Measurements from ENCODE around the gene TSPAN12.

Gene TSPAN12

DNA sequence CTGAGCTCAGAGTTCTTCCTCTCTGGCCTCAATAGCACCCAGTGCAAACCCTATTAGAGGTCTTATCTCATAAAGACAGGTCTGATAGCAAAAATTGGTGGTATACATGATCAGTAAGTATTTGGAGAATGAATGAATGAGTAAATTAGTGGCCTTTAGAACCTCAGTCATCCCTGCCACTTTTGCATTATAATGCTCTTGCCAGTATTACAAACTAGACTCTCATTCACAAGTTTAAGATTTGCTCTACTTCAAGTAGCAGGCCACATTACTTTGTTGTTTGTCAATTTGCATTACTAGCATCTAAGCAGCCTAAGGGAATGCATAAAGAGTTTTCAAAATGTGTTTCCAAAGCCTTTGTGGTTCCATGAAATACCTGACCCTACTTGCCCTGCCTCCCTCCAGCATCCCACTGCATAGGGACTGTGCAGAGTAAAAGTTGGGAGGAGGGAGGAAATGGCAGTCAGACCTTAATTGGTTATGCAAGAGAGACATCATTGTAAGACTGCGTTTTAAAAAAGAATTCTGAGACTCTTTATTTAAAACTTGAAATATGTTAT is 21.3 kb downstream of the TSPAN12 start:
- Mint-ChIP-seq H3K27me3 (peaks cover 21% of the 10 kb centered on the region), H3K4me3 (no peak overlapping the region), H3K4me1 (no peaks in the 10 kb centered on the region), H3K36me3 (ENCODE audit: insufficient read depth) (no peaks in the 10 kb centered on the region), H3K27ac (ENCODE audit: low read depth) (no peak overlapping the region), H3K9me3 (no peaks in the 10 kb centered on the region)
- no peak for DNase-seq (ENCODE audit: low spot score in 2 of 2)
- no peak for ATAC-seq (replicated peaks; ENCODE audit: extremely low read depth, poor library complexity, severe bottlenecking)

DNA sequence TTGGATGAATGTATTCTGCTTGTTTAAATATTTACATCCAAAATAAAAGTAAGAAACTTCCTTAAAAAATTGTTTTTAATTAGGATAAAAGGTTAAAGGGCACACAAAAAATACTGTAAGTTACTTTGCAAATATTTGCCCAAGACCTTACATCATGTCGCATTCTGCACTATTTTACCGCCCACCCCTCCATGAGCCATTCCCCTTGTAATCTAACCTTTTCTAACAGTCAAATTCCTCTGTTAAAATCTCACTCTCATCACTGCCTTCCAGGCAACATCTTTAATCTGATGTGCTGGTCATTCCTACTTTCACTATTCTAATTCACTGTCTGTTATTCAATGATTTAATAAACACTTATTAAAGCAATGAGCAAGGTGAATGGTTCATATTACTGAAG is 23.2 kb downstream of the TSPAN12 start:
- ATAC-seq (replicated peaks; ENCODE audit: extremely low read depth, poor library complexity, severe bottlenecking), result no peak
- Mint-ChIP-seq H3K27me3 (peaks cover 28% of the 10 kb centered on the region), H3K27ac (ENCODE audit: low read depth) (no peak overlapping the region), H3K4me3 (no peak overlapping the region), H3K9me3 (no peaks in the 10 kb centered on the region), H3K36me3 (ENCODE audit: insufficient read depth) (no peaks in the 10 kb centered on the region), H3K4me1 (no peaks in the 10 kb centered on the region)
- DNase-seq (ENCODE audit: low spot score in 2 of 2), result no peak

DNA sequence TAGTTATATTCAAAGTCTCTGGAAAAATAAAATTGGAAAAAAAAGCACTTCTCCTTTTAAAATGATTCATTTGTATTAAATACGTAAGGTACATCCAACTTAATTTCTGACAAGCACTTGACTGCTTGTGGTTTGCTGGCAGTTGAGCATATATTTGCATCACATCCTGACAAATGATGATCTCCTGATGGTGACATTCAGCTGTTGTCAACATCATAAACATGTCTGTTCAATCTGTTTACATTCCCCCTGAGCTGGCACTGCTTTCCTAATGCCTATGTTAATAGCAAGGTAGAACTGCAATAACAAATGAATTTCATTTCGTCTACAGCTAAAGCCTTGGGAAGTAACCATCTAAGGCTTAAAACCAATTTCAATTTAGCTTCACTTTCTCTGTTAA is 24.4 kb downstream of the TSPAN12 start:
- Mint-ChIP-seq H3K36me3 (ENCODE audit: insufficient read depth) (no peaks in the 10 kb centered on the region), H3K4me1 (no peaks in the 10 kb centered on the region), H3K27ac (ENCODE audit: low read depth) (no peak overlapping the region), H3K9me3 (no peaks in the 10 kb centered on the region), H3K4me3 (no peak overlapping the region), H3K27me3 (peaks cover 20% of the 10 kb centered on the region)
- ATAC-seq (replicated peaks; ENCODE audit: extremely low read depth, poor library complexity, severe bottlenecking) (no peak), DNase-seq (ENCODE audit: low spot score in 2 of 2) (no peak)

- Mint-ChIP-seq H3K4me3 (no peak overlapping the region), H3K27ac (ENCODE audit: low read depth) (no peak overlapping the region), H3K27me3 (peaks cover 27% of the 10 kb centered on the region), H3K9me3 (no peaks in the 10 kb centered on the region), H3K36me3 (ENCODE audit: insufficient read depth) (no peaks in the 10 kb centered on the region), H3K4me1 (no peaks in the 10 kb centered on the region)
- ATAC-seq (replicated peaks; ENCODE audit: extremely low read depth, poor library complexity, severe bottlenecking), result no peak
- DNase-seq (ENCODE audit: low spot score in 2 of 2), result no peak
Measured at GRCh38 chr7:120832803-120833202, 25.1 kb downstream of the TSPAN12 start.

GRCh38 chr7:120831260-120831659 is 26.7 kb downstream of the TSPAN12 start:
- Mint-ChIP-seq H3K4me3 (no peak overlapping the region), H3K9me3 (no peaks in the 10 kb centered on the region), H3K27me3 (peaks cover 36% of the 10 kb centered on the region), H3K4me1 (no peaks in the 10 kb centered on the region), H3K27ac (ENCODE audit: low read depth) (no peak overlapping the region), H3K36me3 (ENCODE audit: insufficient read depth) (no peaks in the 10 kb centered on the region)
- DNase-seq (ENCODE audit: low spot score in 2 of 2), result no peak
- ATAC-seq (replicated peaks; ENCODE audit: extremely low read depth, poor library complexity, severe bottlenecking), result no peak

- Mint-ChIP-seq H3K4me1 (no peaks in the 10 kb centered on the region), H3K36me3 (ENCODE audit: insufficient read depth) (no peaks in the 10 kb centered on the region), H3K9me3 (no peaks in the 10 kb centered on the region), H3K27me3 (peaks cover 31% of the 10 kb centered on the region), H3K4me3 (no peak overlapping the region), H3K27ac (ENCODE audit: low read depth) (no peak overlapping the region)
- no peak for DNase-seq (ENCODE audit: low spot score in 2 of 2)
- ATAC-seq (replicated peaks; ENCODE audit: extremely low read depth, poor library complexity, severe bottlenecking), result no peak
Measured at GRCh38 chr7:120829487-120829886, 28.5 kb downstream of the TSPAN12 start.

- Mint-ChIP-seq H3K27me3 (peaks cover 31% of the 10 kb centered on the region), H3K9me3 (no peaks in the 10 kb centered on the region), H3K4me3 (no peak overlapping the region), H3K4me1 (no peaks in the 10 kb centered on the region), H3K27ac (ENCODE audit: low read depth) (no peak overlapping the region), H3K36me3 (ENCODE audit: insufficient read depth) (no peaks in the 10 kb centered on the region)
- ATAC-seq (replicated peaks; ENCODE audit: extremely low read depth, poor library complexity, severe bottlenecking), result no peak
- no peak for DNase-seq (ENCODE audit: low spot score in 2 of 2)
Measured at GRCh38 chr7:120828528-120828927, 29.4 kb downstream of the TSPAN12 start.

- Mint-ChIP-seq H3K27me3 (peaks cover 31% of the 10 kb centered on the region), H3K9me3 (no peaks in the 10 kb centered on the region), H3K36me3 (ENCODE audit: insufficient read depth) (no peaks in the 10 kb centered on the region), H3K4me1 (no peaks in the 10 kb centered on the region), H3K27ac (ENCODE audit: low read depth) (no peak overlapping the region), H3K4me3 (no peak overlapping the region)
- no peak for DNase-seq (ENCODE audit: low spot score in 2 of 2)
- no peak for ATAC-seq (replicated peaks; ENCODE audit: extremely low read depth, poor library complexity, severe bottlenecking)
Measured at GRCh38 chr7:120827371-120828118, 30.4 kb downstream of the TSPAN12 start.

DNA sequence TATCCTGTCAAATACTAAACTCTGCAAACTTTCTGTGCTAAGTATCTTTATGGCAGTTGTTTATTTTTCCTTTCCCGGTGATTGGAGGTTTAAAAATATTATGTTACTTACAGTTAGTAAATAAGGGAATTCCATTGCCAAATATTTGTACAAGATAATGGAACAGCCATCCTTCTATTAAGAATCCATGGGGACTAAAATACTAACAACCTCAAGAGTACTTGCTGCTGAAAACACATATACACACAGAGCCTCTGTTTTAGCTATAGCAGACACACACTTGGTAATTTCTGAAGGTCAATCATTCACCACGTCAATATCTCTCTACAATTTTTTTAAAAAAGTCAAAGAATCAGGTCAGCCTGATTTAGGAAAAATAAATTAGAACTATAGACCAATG is 32.4 kb downstream of the TSPAN12 start:
- Mint-ChIP-seq H3K27me3 (peaks cover 33% of the 10 kb centered on the region), H3K9me3 (no peaks in the 10 kb centered on the region), H3K36me3 (ENCODE audit: insufficient read depth) (no peaks in the 10 kb centered on the region), H3K4me3 (no peak overlapping the region), H3K27ac (ENCODE audit: low read depth) (no peak overlapping the region), H3K4me1 (no peaks in the 10 kb centered on the region)
- DNase-seq (ENCODE audit: low spot score in 2 of 2) (no peak), ATAC-seq (replicated peaks; ENCODE audit: extremely low read depth, poor library complexity, severe bottlenecking) (no peak)

DNA sequence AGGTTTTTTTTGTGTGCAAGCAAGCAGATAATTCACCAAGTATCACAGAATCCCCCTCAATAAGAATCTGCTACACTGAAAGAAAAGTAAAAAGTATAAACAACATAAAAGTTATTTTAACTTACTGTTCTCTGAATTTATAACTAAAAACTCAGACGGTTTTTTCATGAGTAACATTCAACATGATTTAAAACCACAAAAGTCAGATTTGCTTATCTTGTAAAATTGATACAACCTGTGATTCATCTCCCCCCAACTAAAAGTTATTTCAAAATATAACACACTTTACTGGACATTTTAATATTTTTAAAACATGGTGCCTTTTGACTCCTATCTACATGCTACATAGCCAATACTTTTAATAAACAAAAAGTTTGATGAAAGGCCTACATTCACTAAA is 32.8 kb downstream of the TSPAN12 start:
- H3K36me3 Mint-ChIP-seq (ENCODE audit: insufficient read depth), result no peaks in the 10 kb centered on the region
- H3K27ac Mint-ChIP-seq (ENCODE audit: low read depth), result no peak overlapping the region
- DNase-seq (ENCODE audit: low spot score in 2 of 2) (no peak), ATAC-seq (replicated peaks; ENCODE audit: extremely low read depth, poor library complexity, severe bottlenecking) (no peak)
- H3K27me3 Mint-ChIP-seq, result peaks cover 33% of the 10 kb centered on the region
- no peaks in the 10 kb centered on the region for H3K9me3 Mint-ChIP-seq
- no peaks in the 10 kb centered on the region for H3K4me1 Mint-ChIP-seq
- H3K4me3 Mint-ChIP-seq, result no peak overlapping the region

GRCh38 chr7:120819861-120820260 is 38.1 kb downstream of the TSPAN12 start:
- ATAC-seq (replicated peaks; ENCODE audit: extremely low read depth, poor library complexity, severe bottlenecking) (no peak), DNase-seq (ENCODE audit: low spot score in 2 of 2) (no peak)
- Mint-ChIP-seq H3K27ac (ENCODE audit: low read depth) (no peak overlapping the region), H3K9me3 (no peaks in the 10 kb centered on the region), H3K36me3 (ENCODE audit: insufficient read depth) (no peaks in the 10 kb centered on the region), H3K4me3 (no peak overlapping the region), H3K27me3 (peaks cover 39% of the 10 kb centered on the region), H3K4me1 (no peaks in the 10 kb centered on the region)

GRCh38 chr7:120817851-120818250 is 40.1 kb downstream of the TSPAN12 start:
- Mint-ChIP-seq H3K36me3 (ENCODE audit: insufficient read depth) (no peaks in the 10 kb centered on the region), H3K4me1 (no peaks in the 10 kb centered on the region), H3K9me3 (no peaks in the 10 kb centered on the region), H3K27me3 (peaks cover 48% of the 10 kb centered on the region), H3K27ac (ENCODE audit: low read depth) (no peak overlapping the region), H3K4me3 (no peak overlapping the region)
- ATAC-seq (replicated peaks; ENCODE audit: extremely low read depth, poor library complexity, severe bottlenecking) (no peak), DNase-seq (ENCODE audit: low spot score in 2 of 2) (no peak)

GRCh38 chr7:120814253-120814939 is 43.5 kb downstream of the TSPAN12 start:
- H3K27me3 Mint-ChIP-seq, result peaks cover 34% of the 10 kb centered on the region
- no peaks in the 10 kb centered on the region for H3K9me3 Mint-ChIP-seq
- ATAC-seq (replicated peaks; ENCODE audit: extremely low read depth, poor library complexity, severe bottlenecking), result no peak
- H3K4me3 Mint-ChIP-seq, result no peak overlapping the region
- no peak for DNase-seq (ENCODE audit: low spot score in 2 of 2)
- H3K4me1 Mint-ChIP-seq, result no peaks in the 10 kb centered on the region
- H3K27ac Mint-ChIP-seq (ENCODE audit: low read depth), result no peak overlapping the region
- H3K36me3 Mint-ChIP-seq (ENCODE audit: insufficient read depth), result no peaks in the 10 kb centered on the region

Data from central memory CD8-positive, alpha-beta T cell (primary cell).